NCI-H524 treated with DMSO at 0.1 percent for 48 hours (cell line): ENCODE measurements around the gene VWA7.

Source experiments
- DNase-seq: peaks from one replicate; lab custom pipeline; 2025; lab: John Stamatoyannopoulos, UW

Gene VWA7

GRCh38 chr6:31778193-31778592 is 1.1 kb upstream of the VWA7 start:
- DNase-seq = no peak

GRCh38 chr6:31777667-31778050 is 531 bp upstream of the VWA7 start:
- no peak for DNase-seq

GRCh38 chr6:31776485-31776988 is 591 bp downstream of the VWA7 start:
- DNase-seq = no peak

GRCh38 chr6:31775633-31776484 is 1.3 kb downstream of the VWA7 start:
- DNase-seq = no peak

GRCh38 chr6:31775184-31775583 is 1.9 kb downstream of the VWA7 start:
- no peak for DNase-seq

- no peak for DNase-seq
Measured at GRCh38 chr6:31771992-31772358, 5.2 kb downstream of the VWA7 start.

GRCh38 chr6:31770860-31771259 is 6.3 kb downstream of the VWA7 start:
- no peak for DNase-seq

GRCh38 chr6:31769684-31770371 is 7.3 kb downstream of the VWA7 start:
- DNase-seq = no peak

- no peak for DNase-seq
Measured at GRCh38 chr6:31768363-31769257, 8.5 kb downstream of the VWA7 start.

- no peak for DNase-seq
Measured at GRCh38 chr6:31767096-31767645, 10.0 kb downstream of the VWA7 start.

- DNase-seq = no peak
Measured at GRCh38 chr6:31765910-31766794, 11.0 kb downstream of the VWA7 start.

- DNase-seq = no peak
Measured at GRCh38 chr6:31765559-31765909, 11.6 kb downstream of the VWA7 start.

GRCh38 chr6:31764198-31764597 is 12.9 kb downstream of the VWA7 start:
- DNase-seq = no peak

GRCh38 chr6:31763619-31763940 is 13.5 kb downstream of the VWA7 start:
- no peak for DNase-seq

- no peak for DNase-seq
Measured at GRCh38 chr6:31762878-31763618, 14.1 kb downstream of the VWA7 start.

- DNase-seq = no peak
Measured at GRCh38 chr6:31762356-31762755, 14.8 kb downstream of the VWA7 start, which contains the start of gene SAPCD1. TSS of gene SAPCD1 (plus strand) at chr6:31762656. CDS start at chr6:31763055, 399 bp downstream.

GRCh38 chr6:31761343-31761742 is 15.8 kb downstream of the VWA7 start:
- no peak for DNase-seq

GRCh38 chr6:31760790-31761189 is 16.3 kb downstream of the VWA7 start:
- no peak for DNase-seq

- no peak for DNase-seq
Measured at GRCh38 chr6:31758281-31758680, 18.8 kb downstream of the VWA7 start.

GRCh38 chr6:31752739-31753319 is 24.3 kb downstream of the VWA7 start:
- DNase-seq = no peak
